HUES48 (cell line): ENCODE measurements around the gene MCUB.

Experiments
- H3K27ac ChIP-seq: one replicate; pipeline ENCODE4 v1.7.0; 2013; ENCODE audit warnings: low read depth, low read length, inconsistent platforms
- H3K27me3 ChIP-seq: 2 replicates; pipeline ENCODE4 v1.6.1; 2013; ENCODE audit warnings: mild to moderate bottlenecking, low read length; ENCODE audit not compliant: control insufficient read depth, insufficient read depth
- H3K36me3 ChIP-seq: 2 replicates; pipeline ENCODE4 v1.6.1; 2013; ENCODE audit warnings: low read length; ENCODE audit not compliant: control insufficient read depth, insufficient read depth
- H3K4me1 ChIP-seq: 2 replicates; pipeline ENCODE4 v1.6.1; 2013; ENCODE audit warnings: mild to moderate bottlenecking, low read length; ENCODE audit not compliant: control insufficient read depth, insufficient read depth
- H3K4me3 ChIP-seq: 2 replicates; pipeline ENCODE4 v1.5.1; 2013; ENCODE audit warnings: mild to moderate bottlenecking, low read depth, low read length
- H3K9ac ChIP-seq: 2 replicates; pipeline ENCODE4 v1.6.1; 2013; ENCODE audit warnings: mild to moderate bottlenecking, low read depth, low read length, moderate library complexity
- H3K9me3 ChIP-seq: 2 replicates; pipeline ENCODE4 v1.6.1; 2013; ENCODE audit warnings: low read length; ENCODE audit not compliant: control insufficient read depth, insufficient read depth

MCUB gene

DNA sequence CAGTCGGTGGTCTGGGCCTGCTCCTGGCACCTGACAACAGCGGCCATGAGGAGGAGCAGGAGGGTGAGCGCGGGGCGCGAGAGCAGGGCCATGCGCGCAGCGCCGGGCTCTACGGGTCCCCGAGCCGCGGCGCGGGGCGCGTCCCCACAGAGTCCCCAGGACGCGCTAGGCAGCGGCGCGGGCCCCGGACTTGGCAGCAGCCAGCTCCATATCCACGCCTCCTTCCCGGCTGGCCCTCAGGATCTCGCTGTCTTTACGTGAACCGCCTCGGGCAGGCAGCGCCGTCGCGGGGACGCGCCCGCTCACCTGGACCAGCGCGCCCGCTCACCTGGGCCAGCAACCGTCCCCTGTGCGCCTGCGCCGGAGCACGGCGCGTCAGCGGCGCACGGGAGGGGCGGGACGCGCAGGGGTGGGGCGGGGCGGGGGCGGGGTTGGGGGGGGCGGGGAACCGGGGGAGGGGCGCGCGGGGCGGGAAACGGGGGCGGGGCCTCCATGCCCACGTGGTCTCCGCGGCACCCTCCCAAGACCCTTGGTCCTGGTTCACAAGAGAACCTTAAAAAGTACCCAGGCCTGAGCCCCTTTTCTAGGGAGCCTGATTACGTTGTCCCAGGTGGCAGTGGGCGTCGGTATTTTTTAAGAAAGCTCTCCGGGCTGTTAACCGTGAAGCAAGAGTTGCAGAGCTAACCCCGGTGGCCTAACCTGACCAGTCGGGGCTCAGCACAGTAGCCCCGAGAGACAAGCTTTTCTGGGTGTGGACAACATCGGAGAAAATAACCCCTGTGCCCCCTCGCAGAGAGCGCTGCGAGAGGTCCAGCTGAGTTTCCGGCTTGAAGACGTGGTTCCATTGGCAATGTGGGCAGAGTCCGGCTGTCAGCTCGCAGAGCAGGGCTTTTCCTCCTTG is 169.9 kb downstream of the MCUB start, which contains the start of gene PLA2G12A:
TSS of gene PLA2G12A (minus strand) at position 353 of the 901 bp plus-strand sequence. CDS start at position 92, 261 bp downstream.
- no peaks in the 10 kb centered on the region for H3K27me3 ChIP-seq
- peak within 1 kb of the TSS; percentile 79 for H3K4me3 ChIP-seq
- no peaks in the 10 kb centered on the region for H3K9me3 ChIP-seq
- H3K36me3 ChIP-seq, result peaks cover 3% of the 10 kb centered on the region; the same call in 1 of the 2 replicates
- peak within 1 kb of the TSS; percentile 85 for H3K9ac ChIP-seq
- H3K4me1 ChIP-seq, result 0 out of 2 replicates have a peak, but pooled peaks cover 11% of the 10 kb centered on the region
- peak within 1 kb of the TSS; percentile 92 for H3K27ac ChIP-seq

DNA sequence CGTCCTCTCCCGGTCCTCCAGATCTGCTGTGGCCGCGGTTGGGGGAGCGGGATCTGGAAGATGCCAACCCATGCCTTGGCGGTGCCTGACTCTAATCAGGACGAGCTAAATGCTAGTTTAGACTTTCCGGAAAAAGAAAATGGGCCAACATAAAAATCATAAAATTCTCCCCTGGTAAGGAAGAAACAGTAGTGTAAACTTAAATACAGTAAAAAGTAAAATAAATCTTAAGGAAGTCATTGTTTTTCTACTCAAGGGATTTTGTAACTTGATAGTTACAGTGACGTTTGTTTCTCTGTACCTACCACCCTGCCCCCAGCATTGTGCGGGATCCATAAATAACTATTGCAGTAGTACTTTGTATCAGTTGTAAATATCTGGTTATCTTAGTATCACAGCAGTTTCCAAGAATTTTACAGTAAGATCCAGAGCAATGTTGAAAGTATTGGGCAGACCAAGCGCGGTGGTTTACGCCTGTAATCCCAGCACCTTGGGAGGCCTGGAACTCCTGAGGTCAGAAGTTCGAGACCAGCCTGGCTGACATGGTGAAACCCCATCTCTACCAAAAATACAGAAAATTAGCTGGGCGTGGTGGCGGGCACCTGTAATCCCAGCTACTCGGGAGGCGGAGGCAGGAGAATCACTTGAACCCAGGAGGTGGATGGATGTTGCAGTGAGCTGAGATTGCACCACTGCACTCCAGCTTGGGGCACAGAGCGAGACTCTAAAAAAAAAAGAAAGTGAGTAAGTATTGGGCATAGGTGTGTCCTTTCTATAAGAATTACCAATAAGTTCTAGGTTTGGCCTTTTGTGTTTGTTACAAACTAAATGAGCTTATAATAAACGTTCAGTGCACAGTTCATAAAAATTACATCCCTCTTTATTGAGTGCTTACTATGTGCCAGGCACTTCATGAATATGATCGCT is 170.8 kb downstream of the MCUB start:
- Histone ChIP-seq H3K9ac (peak overlapping the region; percentile 85; the same call in 1 of the 2 replicates), H3K4me3 (peak overlapping the region; percentile 76), H3K9me3 (no peaks in the 10 kb centered on the region), H3K36me3 (peaks cover 3% of the 10 kb centered on the region; the same call in 1 of the 2 replicates), H3K27me3 (no peaks in the 10 kb centered on the region), H3K27ac (peak overlapping the region; percentile 92), H3K4me1 (0 out of 2 replicates have a peak, but pooled peaks cover 11% of the 10 kb centered on the region)

DNA sequence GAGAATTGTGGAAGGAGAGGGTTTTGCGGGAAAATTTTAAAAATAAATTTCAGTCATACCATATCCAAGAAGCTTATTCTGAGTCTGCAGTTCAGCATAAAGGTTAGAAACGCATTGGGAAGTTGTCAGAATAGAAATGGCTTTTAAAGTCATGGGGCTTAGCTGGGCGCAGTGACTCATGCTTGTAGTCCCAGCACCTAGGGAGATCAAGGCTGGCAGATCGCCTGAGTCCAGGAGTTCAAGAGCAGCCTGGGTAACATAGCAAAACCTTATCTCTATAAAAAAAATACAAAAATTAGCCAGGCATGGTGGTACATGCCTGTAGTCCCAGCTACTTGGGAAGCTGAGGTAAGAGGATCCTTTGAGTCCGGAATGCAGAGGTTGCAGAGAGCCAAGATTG is 173.7 kb downstream of the MCUB start:
- Histone ChIP-seq H3K36me3 (no peaks in the 10 kb centered on the region), H3K4me3 (no peak overlapping the region), H3K9ac (no peak overlapping the region), H3K27ac (no peak overlapping the region), H3K9me3 (no peaks in the 10 kb centered on the region), H3K4me1 (no peaks in the 10 kb centered on the region), H3K27me3 (no peaks in the 10 kb centered on the region)

DNA sequence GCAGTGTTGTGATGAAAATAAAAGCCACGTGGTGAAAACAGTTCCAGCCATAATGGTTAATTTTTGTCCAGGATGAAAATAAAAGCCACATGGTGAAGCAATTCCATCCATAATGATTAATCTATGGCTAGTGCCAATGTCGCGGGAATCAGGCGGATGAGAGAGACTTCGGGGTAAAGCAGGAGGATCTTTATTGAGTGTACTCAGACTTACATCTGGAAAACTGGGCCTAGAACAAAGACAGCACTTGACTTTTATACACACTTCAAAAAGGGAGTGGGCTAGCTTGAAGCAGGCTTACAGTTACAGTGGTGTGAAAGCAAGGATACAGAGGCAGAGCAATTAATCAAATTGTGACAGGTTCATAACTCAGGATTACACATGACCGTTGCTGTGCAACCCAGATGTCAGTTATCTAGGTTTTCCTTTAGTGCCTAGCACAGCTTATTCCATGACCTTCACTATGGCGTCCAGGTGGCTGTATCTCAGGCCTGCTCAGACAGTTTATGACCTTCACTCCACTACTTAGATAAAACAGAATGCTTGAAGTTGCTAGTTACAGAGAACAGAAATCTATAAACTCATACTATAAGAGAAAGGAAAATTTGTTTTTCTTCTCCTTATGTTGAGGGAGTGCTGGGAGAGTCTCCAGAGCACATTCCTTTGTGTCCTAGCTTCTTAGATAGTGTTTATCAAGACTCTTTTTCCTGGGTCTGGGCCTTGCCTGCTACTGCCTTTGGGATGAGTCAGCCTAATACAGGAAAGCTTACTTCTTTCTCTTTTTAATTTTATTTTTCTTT is 175.7 kb downstream of the MCUB start:
- no peaks in the 10 kb centered on the region for H3K27me3 ChIP-seq
- H3K9ac ChIP-seq, result no peak overlapping the region
- H3K4me1 ChIP-seq, result no peaks in the 10 kb centered on the region
- H3K36me3 ChIP-seq, result no peaks in the 10 kb centered on the region
- H3K9me3 ChIP-seq, result no peaks in the 10 kb centered on the region
- H3K27ac ChIP-seq, result no peak overlapping the region
- no peak overlapping the region for H3K4me3 ChIP-seq
